Ishikawa (cell line): ENCODE results near the gene ABCG5.

Experiments used
- CEBPB ChIP-seq: IDR thresholded peaks from 2 replicates; pipeline ENCODE4 v1.6.1; 2012
- CREB1 ChIP-seq: IDR thresholded peaks from 2 replicates; pipeline ENCODE4 v1.6.1; 2012; ENCODE audit warnings: low read depth
- EGR1 ChIP-seq: IDR thresholded peaks from 2 replicates; pipeline ENCODE4 v1.6.1; 2012
- EP300 ChIP-seq: IDR thresholded peaks from 2 replicates; pipeline ENCODE4 v1.6.1; 2012; ENCODE audit warnings: borderline replicate concordance
- FOXM1 ChIP-seq: IDR thresholded peaks from 2 replicates; pipeline ENCODE4 v1.6.1; 2012; ENCODE audit warnings: low read depth, borderline replicate concordance
- MAX ChIP-seq: IDR thresholded peaks from 2 replicates; pipeline ENCODE4 v1.6.1; 2012
- NFIC ChIP-seq: IDR thresholded peaks from 2 replicates; pipeline ENCODE4 v1.6.1; 2012
- RAD21 ChIP-seq: IDR thresholded peaks from 2 replicates; pipeline ENCODE4 v1.6.1; 2012; ENCODE audit warnings: low read depth
- REST ChIP-seq: IDR thresholded peaks from 2 replicates; pipeline ENCODE4 v1.6.1; 2012; ENCODE audit warnings: low read depth, mild to moderate bottlenecking
- TAF1 ChIP-seq: IDR thresholded peaks from 2 replicates; pipeline ENCODE4 v1.6.1; 2012; ENCODE audit warnings: low read depth, mild to moderate bottlenecking
- TCF12 ChIP-seq: IDR thresholded peaks from 2 replicates; pipeline ENCODE4 v1.6.1; 2012; ENCODE audit warnings: low read depth
- TEAD4 ChIP-seq: IDR thresholded peaks from 2 replicates; pipeline ENCODE4 v1.6.1; 2012
- USF1 ChIP-seq: IDR thresholded peaks from 2 replicates; pipeline ENCODE4 v1.6.1; 2012
- YY1 ChIP-seq: IDR thresholded peaks from 2 replicates; pipeline ENCODE4 v1.6.1; 2012; ENCODE audit warnings: low read depth
- ZBTB7A ChIP-seq: IDR thresholded peaks from 2 replicates; pipeline ENCODE4 v1.6.1; 2012; ENCODE audit warnings: low read depth

The ABCG5 gene

GRCh38 chr2:43798300-43798699 lies 40.3 kb downstream of the ABCG5 start:
- TF ChIP-seq USF1 (no peak), CEBPB (no peak), MAX (no peak), CREB1 (no peak), NFIC (no peak), TEAD4 (no peak), TCF12 (no peak), REST (no peak), ZBTB7A (no peak), FOXM1 (no peak), YY1 (no peak), EP300 (no peak), RAD21 (no peak), TAF1 (no peak), EGR1 (no peak)

- TF ChIP-seq RAD21 = no peak
- TF ChIP-seq REST = no peak
- TF ChIP-seq FOXM1 = no peak
- TF ChIP-seq EP300 = no peak
- TF ChIP-seq NFIC = no peak
- TF ChIP-seq TEAD4 = no peak
- no peak for TF ChIP-seq CEBPB
- no peak for TF ChIP-seq ZBTB7A
- TF ChIP-seq YY1 = no peak
- TF ChIP-seq USF1 = no peak
- no peak for TF ChIP-seq TAF1
- no peak for TF ChIP-seq EGR1
- TF ChIP-seq TCF12 = no peak
- no peak for TF ChIP-seq MAX
- no peak for TF ChIP-seq CREB1
Observed at GRCh38 chr2:43796206-43796605, 42.4 kb downstream of the ABCG5 start.

- TF ChIP-seq USF1 (no peak), RAD21 (no peak), TAF1 (no peak), EGR1 (no peak), NFIC (no peak), REST (no peak), TEAD4 (no peak), YY1 (no peak), CEBPB (no peak), MAX (no peak), FOXM1 (no peak), CREB1 (no peak), ZBTB7A (no peak), TCF12 (no peak)
Observed at GRCh38 chr2:43794956-43795355, 43.7 kb downstream of the ABCG5 start.

- no peak for TF ChIP-seq REST
- TF ChIP-seq FOXM1 = no peak
- no peak for TF ChIP-seq YY1
- TF ChIP-seq TCF12 = no peak
- no peak for TF ChIP-seq TEAD4
- no peak for TF ChIP-seq USF1
- no peak for TF ChIP-seq CREB1
- TF ChIP-seq ZBTB7A = no peak
- TF ChIP-seq CEBPB = no peak
- no peak for TF ChIP-seq RAD21
- no peak for TF ChIP-seq MAX
- TF ChIP-seq NFIC = no peak
Observed at GRCh38 chr2:43792653-43793052, 46.0 kb downstream of the ABCG5 start.
